NCI-H146 (cell line): Measurements from ENCODE around the gene DPH3.
A peak's percentile ranks its signal among the peaks of the same experiment; 100 is the strongest.
"Not testable (repeated sequence)": the region's sequence is repeated elsewhere in the genome, so short reads cannot be mapped to it uniquely, and the experiment has no call there.

Experiments used
- DNase-seq: peaks from one replicate; lab custom pipeline; 2025; lab: John Stamatoyannopoulos, UW

Gene DPH3

DNA sequence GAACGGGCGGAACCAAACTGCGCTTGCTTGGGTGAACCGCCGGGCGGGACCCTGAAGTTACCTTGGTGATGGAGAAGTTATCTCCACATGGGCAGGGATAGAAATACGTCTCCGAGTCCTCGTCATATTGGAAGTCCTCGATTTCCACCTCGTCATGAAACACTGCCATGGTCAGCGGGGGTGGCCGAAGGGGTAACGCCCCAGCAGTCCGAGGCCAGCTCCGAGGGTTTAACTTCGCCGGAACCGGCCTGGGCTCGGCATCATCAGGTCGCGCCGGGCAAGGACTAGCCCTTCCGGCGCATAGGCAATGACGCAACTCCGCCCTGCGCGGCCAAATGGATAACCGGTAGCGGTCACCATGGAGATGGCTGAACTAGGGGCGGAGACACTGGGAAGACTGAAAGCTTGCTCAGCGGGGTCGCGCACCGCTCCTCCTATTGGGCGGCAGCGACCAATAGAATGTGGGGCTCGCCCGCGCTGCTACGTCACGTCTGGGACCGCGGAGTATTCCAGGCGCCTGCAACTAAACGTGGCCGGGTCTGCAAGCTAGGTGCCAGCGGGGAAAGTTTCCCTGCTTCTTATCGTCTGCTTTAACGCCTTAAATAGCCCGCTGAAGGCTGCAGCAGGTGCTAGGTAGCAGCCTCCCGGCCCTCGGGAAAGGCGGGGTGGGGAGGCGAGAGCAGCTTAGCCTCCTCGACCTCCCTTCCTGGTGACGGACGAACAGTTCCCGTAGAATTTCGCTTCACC is at the start of gene DPH3, which contains the start of gene OXNAD1:
TSS of gene DPH3 (minus strand) at position 236 of the 747 bp plus-strand sequence. CDS start at position 169, 67 bp downstream.
TSS of gene OXNAD1 (plus strand) at position 505 of the 747 bp plus-strand sequence. CDS start 5,741 bp downstream, outside the sequence.
- DNase-seq, result peak; percentile 97

DNA sequence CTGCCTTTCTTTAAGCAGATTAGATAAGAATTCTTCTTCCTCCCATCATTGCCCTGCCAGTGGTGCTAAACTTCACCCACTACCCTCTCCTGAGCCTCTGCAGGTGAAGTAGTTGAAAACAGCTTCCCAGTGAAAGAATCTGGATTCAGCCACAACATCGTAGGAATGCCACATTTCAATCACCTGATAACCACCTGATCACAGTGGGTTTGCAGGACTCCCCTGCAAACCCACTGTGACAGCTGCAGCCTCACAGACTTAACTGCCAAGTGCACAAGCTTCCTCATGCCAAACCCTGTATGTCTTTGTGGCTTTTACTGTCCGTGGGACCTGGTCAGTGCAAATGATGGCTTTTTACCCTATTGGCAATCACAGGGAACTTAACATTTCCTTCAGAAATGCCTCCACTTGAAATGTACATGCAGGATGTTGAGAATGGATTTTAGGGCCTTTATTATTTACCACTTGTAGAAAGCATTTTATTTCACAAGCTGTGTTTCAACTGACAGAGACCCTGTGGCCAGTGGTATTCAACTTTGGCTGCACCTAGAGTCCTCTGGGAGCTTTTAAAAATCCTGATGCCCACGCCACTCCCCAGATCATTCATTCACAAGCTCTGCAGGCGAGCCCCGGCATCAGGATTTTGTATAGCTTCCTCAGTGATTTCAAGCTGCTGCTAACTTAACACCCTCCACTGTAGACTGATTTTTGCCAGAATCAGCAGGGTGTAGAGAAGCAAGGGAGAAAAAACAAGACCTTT is 49.3 kb upstream of the DPH3 start:
- DNase-seq, result no peak

DNA sequence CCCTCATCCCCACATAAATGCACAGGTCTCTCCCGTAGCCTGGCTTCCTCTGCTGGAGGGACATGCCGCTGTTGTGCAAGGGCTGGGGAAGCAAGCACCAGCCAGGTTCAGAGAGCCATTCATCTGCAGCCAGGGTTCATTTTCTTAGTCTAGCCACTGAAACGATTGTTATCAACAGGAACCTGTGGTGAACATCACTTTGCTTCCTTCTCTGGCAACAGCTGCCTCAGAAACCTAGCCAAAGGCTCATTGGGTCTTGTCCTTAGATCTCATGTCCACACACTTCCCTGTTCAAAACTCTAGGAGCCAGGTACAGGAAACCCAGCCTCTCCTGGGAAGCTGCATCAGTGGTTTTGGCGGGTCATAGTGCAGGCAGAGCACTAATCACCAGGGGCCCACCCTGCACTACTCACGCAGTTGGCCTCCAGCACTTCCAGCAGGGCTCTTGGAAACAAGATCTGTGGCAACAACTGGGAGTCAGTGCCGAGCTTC is 47.3 kb upstream of the DPH3 start:
- no peak for DNase-seq

DNA sequence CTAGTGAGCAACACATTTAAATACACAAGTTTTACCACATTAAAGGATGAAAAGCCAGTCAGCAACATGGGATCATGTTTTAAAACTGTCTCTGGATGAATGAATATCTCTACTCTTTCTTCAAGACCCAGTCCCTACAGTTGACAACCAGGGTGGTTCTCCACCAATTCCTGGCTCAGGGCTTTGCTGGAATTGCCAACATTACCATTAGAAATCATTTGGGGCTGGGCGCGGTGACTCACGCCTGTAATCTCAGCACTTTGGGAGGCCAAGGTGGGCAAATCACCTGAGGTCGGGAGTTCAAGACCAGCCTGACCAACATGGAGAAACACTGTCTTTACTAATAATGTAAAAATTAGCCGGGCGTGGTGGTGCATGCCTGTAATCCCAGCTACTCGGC is 45.7 kb upstream of the DPH3 start:
- DNase-seq, result not testable (repeated sequence)

DNA sequence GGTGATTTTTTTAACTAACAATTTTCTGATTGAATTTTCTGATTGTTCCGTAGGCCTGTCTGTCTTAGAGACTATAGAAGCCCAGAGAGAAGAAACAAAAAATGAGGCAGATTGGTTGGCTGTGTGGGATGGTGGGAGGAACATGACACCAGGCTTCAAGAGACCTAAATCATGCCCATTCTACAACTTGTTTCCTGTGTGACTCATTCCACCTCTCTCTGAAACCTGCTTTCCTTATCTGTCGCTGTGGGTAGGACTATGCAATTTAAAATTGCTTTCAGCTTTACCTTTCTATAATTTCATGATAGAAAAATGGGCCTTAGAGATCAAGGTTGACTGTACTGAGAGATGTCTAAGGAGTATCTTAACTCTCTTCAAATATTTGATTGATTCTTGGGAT is 44.8 kb upstream of the DPH3 start:
- no peak for DNase-seq

DNA sequence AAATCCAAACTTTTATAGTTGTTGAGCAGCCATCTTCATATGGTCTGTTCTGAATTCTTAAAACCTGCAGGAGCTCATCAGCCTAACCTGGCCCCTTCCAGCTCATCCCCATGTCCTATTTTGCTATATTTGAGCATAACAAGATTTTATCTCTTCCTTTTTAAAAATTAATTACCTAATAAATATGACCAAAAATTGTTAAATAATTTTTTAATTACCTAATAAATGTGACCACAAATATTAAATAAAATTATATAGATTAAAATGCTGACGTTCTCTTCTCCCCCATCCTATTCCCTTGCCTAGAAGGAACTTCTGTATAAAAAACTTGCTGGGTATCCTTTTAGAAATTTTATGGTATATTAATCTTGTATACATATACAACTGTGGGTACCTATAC is 44.0 kb upstream of the DPH3 start:
- DNase-seq, result no peak

DNA sequence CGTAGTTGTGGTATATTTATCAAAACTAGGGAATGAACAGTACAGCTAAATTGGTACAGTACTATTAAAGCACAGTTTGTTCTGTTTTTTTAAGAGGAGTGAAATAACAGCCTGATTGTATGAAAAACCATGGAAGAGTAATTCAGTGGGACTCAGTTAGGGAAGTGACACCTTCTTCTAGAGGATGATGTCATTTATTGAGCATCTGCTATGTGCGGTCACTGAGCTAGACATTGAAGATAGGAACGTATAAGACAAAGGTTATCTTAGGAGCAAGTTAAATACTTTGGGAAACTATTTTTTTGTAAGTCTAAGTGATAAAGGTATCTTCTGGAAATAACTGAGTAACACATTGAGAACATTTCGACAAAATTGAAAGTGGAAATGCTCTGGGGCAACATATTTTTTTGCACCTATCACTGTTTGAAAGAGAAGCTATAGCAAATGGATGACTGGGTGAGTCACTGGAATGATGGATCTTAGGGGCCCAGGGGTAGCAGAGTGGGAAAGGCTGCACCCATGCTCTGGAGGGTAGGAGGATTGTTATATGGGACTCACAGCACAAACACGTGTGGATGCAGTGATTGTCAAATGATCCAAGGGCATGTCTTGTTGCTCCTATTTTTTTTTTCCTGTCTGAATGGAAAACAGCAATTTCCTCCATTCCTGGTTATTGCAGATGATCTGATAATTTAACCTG is 43.2 kb upstream of the DPH3 start:
- DNase-seq, result no peak

DNA sequence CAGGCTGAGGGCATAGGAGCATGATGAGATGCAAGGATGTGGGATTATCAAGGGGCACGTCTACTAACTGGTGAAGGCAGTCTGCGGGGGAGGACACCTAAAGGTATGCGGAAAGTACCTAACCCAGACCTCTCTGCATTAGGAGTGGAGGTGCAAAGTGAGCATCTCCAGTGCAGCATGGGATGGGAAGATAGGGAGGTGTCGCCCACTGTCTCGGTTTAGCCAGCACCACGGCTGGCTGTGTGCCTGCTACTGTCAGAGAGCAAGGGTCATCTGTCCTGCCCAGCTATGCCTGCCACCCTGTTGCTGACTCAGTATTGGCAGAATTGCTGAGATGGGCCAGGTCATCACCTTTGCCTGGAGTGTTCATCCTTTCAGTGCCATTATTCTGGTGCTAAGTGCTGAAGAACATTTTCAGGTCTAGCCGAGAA is 40.4 kb upstream of the DPH3 start:
- DNase-seq, result no peak

DNA sequence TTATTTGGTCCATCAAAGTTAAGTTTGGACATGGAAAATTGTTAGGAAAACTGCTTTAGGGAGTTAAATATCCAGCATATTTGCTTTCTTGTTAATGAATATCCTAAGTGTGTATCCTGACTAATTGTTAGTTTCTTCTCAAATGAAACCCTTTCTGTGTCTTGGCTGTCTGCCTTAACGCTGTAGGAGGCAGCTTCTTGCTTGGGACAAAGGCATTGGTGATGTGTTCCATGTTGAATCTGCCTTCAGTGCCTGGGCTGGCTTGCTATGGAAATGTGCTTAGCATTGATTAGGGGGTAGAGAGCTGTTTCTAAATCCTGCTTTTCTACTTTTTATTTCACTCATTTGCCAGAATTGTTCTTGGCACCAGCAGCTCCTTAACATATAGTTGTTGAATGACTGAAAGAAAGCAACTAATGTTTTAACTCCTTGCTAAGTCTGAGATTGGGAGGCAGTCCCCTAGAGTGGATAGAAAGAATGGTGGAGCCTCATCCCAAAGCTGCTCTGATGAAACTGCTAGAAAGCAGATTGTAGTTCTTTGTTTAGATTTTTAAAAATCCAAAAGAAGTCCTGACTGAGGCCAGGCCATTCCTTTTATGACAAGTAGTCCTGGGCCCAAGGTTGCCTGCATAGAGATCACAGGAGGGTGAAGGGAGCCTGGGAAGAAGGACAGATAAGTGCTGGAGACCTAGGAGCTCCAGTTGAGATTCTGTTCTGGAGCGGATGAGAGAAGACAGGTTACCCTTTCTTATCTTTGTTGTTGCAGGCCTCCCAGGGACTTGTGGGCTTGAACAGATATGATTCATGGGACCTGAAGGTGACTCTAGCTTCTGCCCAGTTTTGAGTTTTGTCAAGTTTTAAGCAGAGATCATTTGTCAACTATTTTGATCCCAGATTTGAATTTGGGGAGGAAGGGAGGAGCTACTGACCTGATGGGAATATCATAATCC is 39.6 kb upstream of the DPH3 start:
- DNase-seq, result no peak

DNA sequence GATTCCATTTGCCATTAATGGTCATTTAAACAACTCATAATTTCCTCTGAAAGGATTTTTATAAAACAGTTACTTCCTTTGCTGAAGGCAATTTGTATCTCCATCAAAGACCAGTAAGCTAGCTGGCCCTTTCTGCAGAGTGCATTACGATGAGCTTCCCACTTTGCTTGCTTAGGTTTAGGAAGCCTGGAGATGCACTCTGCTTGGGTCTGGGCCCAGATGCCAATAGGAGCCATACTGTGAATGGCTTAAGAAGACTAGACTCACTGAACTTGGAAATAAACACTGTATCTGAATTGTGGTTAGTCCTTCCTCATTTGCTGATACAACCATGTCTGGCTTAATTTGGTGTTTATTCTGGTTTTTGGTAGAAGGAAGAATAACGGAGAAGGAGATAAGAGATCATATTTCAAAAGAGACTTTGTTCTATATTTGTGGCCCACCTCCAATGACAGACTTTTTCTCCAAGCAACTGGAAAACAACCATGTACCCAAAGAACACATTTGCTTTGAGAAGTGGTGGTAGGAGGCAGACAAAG is 38.4 kb upstream of the DPH3 start:
- DNase-seq, result no peak

DNA sequence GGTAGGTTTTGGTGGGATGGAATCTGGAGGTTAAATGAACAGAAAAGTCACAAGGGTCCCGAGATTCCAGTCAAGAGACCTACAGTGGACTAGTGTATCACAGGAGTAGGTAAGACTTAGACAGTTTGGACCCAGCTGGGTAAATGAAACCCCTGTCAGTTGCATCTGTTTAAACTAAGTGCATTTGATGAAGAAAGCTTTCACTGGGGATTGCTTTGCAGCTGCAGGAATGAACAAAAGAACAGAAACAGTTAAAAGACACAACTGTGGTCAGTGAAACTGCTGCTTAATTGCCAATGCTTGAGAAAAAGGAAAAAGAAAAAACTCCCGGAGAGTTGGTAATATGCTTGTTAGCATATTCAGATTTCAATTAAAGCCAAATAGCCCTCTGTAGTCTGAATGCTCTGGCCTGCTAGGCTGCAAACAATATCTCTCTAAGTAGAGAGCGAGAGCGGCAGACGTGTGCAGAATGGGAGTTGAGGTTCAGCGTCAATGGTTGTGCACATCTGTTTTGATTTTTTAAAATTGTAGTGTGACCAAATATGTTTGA is 37.4 kb upstream of the DPH3 start:
- no peak for DNase-seq

DNA sequence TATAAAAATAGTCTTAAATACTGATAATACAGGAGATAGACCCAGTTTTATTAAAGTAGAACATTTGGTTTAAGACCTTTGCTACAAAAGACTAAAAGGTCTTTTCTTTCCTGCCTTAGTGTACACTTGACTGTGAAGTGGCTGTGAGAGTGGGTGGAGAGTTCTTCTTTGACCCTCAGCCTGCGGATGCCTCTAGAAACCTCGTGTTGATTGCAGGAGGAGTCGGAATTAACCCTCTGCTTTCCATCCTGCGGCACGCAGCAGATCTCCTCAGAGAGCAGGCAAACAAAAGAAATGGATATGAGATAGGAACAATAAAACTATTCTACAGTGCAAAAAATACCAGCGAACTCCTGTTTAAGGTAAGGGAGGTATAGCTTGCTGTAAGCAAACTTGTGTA is 36.8 kb upstream of the DPH3 start:
- no peak for DNase-seq

DNA sequence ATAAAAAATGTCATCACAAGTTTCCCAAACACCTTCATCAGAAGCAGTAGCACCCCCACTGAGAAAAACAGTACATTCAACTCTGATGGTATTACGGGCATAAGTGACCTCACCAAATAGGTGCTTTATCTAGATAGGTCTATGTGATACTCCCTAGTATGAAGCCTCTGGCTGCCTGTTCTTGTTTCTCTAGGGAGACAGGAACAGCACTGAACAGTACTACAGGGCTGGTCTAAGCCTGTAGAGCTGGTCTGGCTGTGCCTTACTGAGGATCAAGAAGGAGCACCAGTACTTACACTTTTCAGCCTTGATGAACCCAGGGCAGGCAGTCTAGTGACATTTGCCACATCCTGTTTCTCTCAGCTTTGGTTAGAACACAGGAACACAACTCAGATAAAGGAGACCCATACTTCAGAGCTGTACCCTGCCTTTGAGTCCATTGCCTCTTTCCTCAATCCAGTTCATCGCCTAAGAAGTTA is 36.2 kb upstream of the DPH3 start:
- DNase-seq, result no peak

DNA sequence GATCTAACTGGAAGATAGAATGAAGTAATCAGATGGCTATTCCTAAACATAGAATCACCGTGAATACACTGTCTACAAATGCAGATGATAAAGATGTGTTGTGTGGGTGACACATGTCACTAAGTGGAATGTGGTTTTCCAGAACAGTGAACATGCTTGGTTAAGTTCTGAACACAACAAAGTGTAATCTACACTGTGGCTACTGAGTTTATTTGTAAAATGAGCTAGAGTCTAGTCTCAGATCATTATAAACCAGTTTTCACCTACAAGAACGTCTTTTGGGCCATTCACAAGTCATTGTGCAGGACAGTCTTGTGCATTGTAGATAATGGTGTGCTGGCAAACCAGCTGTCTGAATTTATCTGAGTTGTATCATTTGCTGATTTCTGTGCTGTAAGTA is 35.6 kb upstream of the DPH3 start:
- DNase-seq, result no peak

DNA sequence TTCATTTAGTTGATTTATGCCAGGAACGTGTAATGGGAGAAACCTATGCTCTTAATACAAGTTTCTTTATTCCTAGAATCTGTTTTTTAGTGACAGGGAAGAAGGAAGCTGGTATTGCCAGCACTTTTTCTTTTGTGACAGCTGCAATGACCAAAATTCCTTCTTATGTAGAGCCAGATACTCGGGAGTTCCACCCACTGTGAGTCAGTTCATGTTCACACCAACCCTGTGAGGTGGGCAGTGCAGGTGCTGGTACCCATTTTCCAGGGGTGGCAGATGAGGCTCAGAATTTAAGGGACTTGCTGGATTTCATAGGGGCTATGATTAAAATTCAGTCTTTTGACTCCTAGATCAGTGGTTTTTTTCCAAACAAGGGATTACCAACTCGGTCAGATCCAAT is 35.0 kb upstream of the DPH3 start:
- no peak for DNase-seq

DNA sequence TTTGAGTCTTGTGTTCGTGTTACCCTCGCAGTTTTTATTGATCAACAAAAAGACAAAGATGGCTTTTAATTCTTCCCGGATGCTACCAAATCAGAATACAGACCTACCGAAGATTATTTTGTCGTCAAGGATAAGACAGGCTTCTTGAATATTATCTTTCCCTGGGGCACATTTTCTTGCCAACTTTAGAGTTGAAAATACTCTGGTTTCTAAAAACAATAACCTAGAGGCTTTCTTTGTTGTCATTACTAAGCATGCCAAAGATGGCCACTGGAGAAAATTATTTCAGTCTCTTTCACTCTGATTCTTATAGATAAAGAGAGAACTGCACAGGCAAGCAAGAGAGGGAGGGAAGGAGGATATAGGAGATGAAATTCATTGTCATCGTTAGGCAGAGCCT is 34.1 kb upstream of the DPH3 start:
- no peak for DNase-seq

DNA sequence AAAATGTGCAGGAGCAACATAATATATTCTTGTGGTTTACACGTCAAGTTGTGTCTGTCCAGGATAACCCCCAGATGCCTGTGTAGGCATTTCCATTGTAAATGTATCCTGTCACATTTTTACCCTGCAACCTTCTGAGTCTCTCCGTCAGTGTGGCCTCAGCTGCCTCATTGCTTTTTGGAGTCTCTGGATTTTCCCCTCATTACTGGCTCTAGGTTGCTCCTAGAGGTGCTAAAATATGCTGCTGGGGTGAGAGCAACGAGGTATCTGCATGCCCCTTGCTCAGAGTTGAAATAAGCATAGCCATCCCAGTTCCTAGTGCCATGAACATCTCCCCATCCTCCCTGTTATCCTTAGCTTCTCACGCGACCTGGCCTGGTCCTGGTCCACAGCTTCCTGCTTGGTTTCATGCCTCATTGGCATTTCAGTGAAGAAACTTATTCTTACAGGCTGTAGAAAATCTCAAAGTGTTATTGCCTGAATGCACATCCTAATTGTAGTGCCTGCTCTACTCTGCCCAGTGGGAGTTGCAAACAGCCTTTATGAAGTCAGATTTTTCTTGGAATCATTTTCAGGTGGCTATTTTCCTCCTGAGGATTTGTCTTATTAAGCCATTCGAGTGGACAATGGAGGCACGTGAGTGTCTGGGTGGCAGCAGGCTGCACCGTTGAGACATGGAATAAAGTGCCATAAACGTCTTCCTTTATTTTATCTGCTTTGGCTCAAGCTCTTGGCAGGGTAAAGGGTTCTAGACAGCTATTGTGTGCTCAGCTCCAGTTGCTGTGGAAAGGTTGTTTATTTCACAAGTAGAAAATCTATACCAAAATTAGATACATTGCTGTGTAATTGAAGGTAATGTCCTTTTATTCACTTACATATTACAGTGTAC is 33.5 kb upstream of the DPH3 start:
- DNase-seq, result no peak

DNA sequence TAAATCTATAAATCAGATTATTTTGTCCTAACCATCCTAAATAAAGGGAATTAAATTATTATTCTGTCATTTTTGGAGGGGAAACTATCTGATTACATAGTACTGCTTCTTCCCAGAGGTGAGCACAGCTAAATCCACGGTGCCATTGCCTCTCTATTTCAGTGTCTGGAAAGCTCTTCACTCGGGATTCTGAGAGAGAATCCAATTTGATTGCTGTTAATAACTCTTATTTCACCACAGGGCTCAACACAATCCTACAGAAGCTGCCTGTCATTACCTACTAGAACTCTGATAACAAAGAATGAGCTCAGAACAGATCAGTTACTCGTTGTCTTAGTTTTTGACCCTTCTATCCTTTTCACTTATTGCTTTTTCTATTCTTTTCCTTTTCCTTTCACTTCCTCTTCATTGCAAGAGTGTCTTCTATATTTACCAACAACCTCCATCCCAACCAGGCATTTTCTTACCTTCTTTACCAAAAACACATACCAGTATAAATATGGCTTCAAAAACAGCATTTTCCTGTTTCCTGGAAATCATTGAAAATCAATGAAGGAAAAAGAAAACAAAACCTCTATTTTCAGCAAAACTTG is 30.7 kb upstream of the DPH3 start:
- DNase-seq, result no peak

DNA sequence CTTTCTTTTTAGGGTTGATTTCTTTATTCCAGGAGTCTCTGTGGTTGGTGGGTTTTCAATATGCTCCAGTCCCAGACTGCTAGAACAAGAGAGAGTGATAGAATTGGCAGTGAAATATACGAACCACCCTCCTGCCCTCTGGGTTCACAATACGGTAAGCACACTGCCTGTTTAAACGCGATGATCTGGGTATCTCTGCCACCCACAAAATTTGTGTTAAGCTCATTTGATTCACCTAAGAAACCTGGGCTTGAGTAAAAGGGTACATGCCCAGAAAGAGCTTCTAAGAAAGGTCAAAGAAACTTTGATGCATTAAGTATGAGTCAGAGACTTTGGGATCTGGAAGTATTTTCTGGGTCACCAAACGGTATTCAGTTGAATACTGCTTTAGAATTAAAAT is 30.1 kb upstream of the DPH3 start:
- no peak for DNase-seq
